H1 (cell line): ENCODE data around the gene LRRC46. TPM values are rescaled to one million over a fixed set of nuclear protein-coding genes. Genes with fewer than 3 reads are reported as not detected.

Experiments used
- CTCF ChIA-PET: fragments of 300-600 bp; sonication (Branson Sonifier 250); formaldehyde crosslinking; loops from one replicate; lab custom pipeline; 2021; ENCODE audit not compliant: partially characterized antibody; lab: Charles Lee
- POLR2A ChIA-PET: fragments of 300-600 bp; sonication (Branson Sonifier 250); formaldehyde crosslinking; loops from one replicate; lab custom pipeline; 2021; ENCODE audit warnings: inconsistent platforms; ENCODE audit not compliant: partially characterized antibody; lab: Charles Lee
- DNase-seq, 2 experiments: peaks; one replicate each; pipeline versions ENCODE4 v3.0.0 to v3.0.0-alpha.2; 2010 to 2022; ENCODE audit warnings: low spot score in 2 of 2, low read depth in 1 of 2, mixed read lengths in 1 of 2
- FAIRE-seq: peaks from 2 replicates; lab custom pipeline; 2011; peaks lifted over from hg19 to GRCh38; lab: Jason Lieb, UNC
- H2AFZ ChIP-seq: 2 replicates; pipeline ENCODE4 v1.8.1; 2012; ENCODE audit warnings: low read length, inconsistent platforms
- H2AK5ac ChIP-seq: 2 replicates; pipeline ENCODE4 v1.6.1; 2013; ENCODE audit warnings: low read depth, low read length
- H2BK120ac ChIP-seq: replicated peaks from 2 replicates; pipeline ENCODE3; 2013; ENCODE audit warnings: low read depth, low read length, inconsistent platforms
- H2BK12ac ChIP-seq: 2 replicates; pipeline ENCODE4 v1.6.1; 2013; ENCODE audit warnings: low read depth, low read length
- H2BK15ac ChIP-seq: 2 replicates; pipeline ENCODE4 v1.6.1; 2013; ENCODE audit warnings: low read length
- H2BK20ac ChIP-seq: 2 replicates; pipeline ENCODE4 v1.6.1; 2013; ENCODE audit warnings: low read length
- H2BK5ac ChIP-seq: 2 replicates; pipeline ENCODE4 v1.6.1; 2013; ENCODE audit warnings: low read depth, low read length
- H3K14ac ChIP-seq: 2 replicates; pipeline ENCODE4 v1.6.1; 2013; ENCODE audit warnings: inconsistent platforms; ENCODE audit not compliant: insufficient read length
- H3K18ac ChIP-seq: 2 replicates; pipeline ENCODE4 v1.6.1; 2013; ENCODE audit warnings: low read length; ENCODE audit errors: extremely low read depth
- H3K23ac ChIP-seq: 2 replicates; pipeline ENCODE4 v1.6.1; 2013; ENCODE audit warnings: inconsistent platforms; ENCODE audit not compliant: insufficient read length
- H3K23me2 ChIP-seq: 2 replicates; pipeline ENCODE4 v1.6.1; 2013; ENCODE audit warnings: low read depth, low read length
- H3K27ac ChIP-seq: 2 replicates; pipeline ENCODE4 v1.6.1; 2011; ENCODE audit warnings: low read depth, low read length, inconsistent platforms
- H3K27me3 ChIP-seq, 4 experiments: replicated peaks in 1 of 4; 1 replicate in 1 of 4; 2 replicates in 3 of 4; pipeline versions ENCODE4 v1.6.1 to v1.8.1; 2011 to 2013; ENCODE audit warnings: low read length in 3 of 4, mild to moderate bottlenecking in 3 of 4, inconsistent platforms in 2 of 4, mixed read lengths in 2 of 4, moderate library complexity in 1 of 4; ENCODE audit not compliant: control insufficient read depth in 3 of 4, insufficient read depth in 3 of 4; ENCODE audit errors: extremely low read depth in 1 of 4
- H3K36me3 ChIP-seq, 4 experiments: 2 replicates each; pipeline versions ENCODE4 v1.6.1 to v1.8.1; 2011 to 2013; ENCODE audit warnings: mild to moderate bottlenecking in 4 of 4, low read length in 3 of 4, moderate library complexity in 2 of 4, control low read depth in 1 of 4, inconsistent platforms in 1 of 4; ENCODE audit not compliant: insufficient read depth in 4 of 4, control insufficient read depth in 2 of 4
- H3K4ac ChIP-seq: replicated peaks from 2 replicates; pipeline ENCODE3; 2013; ENCODE audit warnings: low read length, low read depth, mixed read lengths, inconsistent platforms; ENCODE audit not compliant: insufficient read length
- H3K4me1 ChIP-seq, 4 experiments: replicated peaks in 1 of 4; 1 replicate in 1 of 4; 2 replicates in 3 of 4; pipeline versions ENCODE4 v1.6.1 to v1.8.1; 2011 to 2013; ENCODE audit warnings: low read length in 3 of 4, inconsistent platforms in 2 of 4, mixed read lengths in 1 of 4; ENCODE audit not compliant: insufficient read depth in 4 of 4, control insufficient read depth in 3 of 4
- H3K4me2 ChIP-seq, 2 experiments: 2 replicates each; pipeline versions ENCODE4 v1.6.1 to v1.8.1; 2011 to 2013; ENCODE audit warnings: low read depth in 2 of 2, low read length in 2 of 2, control low read depth in 1 of 2, inconsistent platforms in 1 of 2, mild to moderate bottlenecking in 1 of 2; ENCODE audit not compliant: insufficient read depth in 1 of 2
- H3K4me3 ChIP-seq, 4 experiments: fragments of 200-600, 300-600 bp in 1 of 4; sonication (generic), shearing (Covaris generic), sonication (Bioruptor Twin) in 1 of 4; 2 replicates each; pipeline versions ENCODE4 v1.5.1 to v1.8.1; 2011 to 2016; ENCODE audit warnings: low read length in 4 of 4, low read depth in 3 of 4, control low read depth in 2 of 4, inconsistent platforms in 2 of 4, mild to moderate bottlenecking in 2 of 4, mixed read lengths in 1 of 4, moderate library complexity in 1 of 4; ENCODE audit not compliant: insufficient read depth in 2 of 4; ENCODE audit errors: extremely low read depth in 1 of 4
- H3K56ac ChIP-seq: replicated peaks from 2 replicates; pipeline ENCODE3; 2013; ENCODE audit warnings: low read depth, mild to moderate bottlenecking, mixed read lengths, low read length, inconsistent platforms; ENCODE audit not compliant: insufficient read length
- H3K79me1 ChIP-seq: 2 replicates; pipeline ENCODE4 v1.6.1; 2013; ENCODE audit warnings: low read depth, low read length, control low read depth
- H3K79me2 ChIP-seq, 2 experiments: 2 replicates each; pipeline versions ENCODE4 v1.6.1 to v1.8.1; 2012 to 2013; ENCODE audit warnings: low read length in 2 of 2, mild to moderate bottlenecking in 2 of 2, inconsistent platforms in 1 of 2; ENCODE audit not compliant: insufficient read depth in 2 of 2, control insufficient read depth in 1 of 2
- H3K9ac ChIP-seq, 4 experiments: replicated peaks in 1 of 4; 1 replicate in 1 of 4; 2 replicates in 3 of 4; pipeline versions ENCODE4 v1.6.1 to v1.8.1; 2011 to 2013; ENCODE audit warnings: low read depth in 3 of 4, low read length in 3 of 4, control low read depth in 2 of 4, mild to moderate bottlenecking in 2 of 4, moderate library complexity in 2 of 4, inconsistent platforms in 1 of 4; ENCODE audit errors: extremely low read depth in 1 of 4
- H3K9me3 ChIP-seq, 2 experiments: 2 replicates each; pipeline versions ENCODE4 v1.6.1 to v1.8.1; 2012 to 2013; ENCODE audit warnings: mild to moderate bottlenecking in 2 of 2, moderate library complexity in 2 of 2, control low read depth in 1 of 2, inconsistent platforms in 1 of 2, low read depth in 1 of 2, low read length in 1 of 2, mixed read lengths in 1 of 2; ENCODE audit not compliant: insufficient read depth in 2 of 2
- H4K20me1 ChIP-seq, 2 experiments: replicated peaks in 1 of 2; 2 replicates each; pipeline versions ENCODE3 to v1.8.1; 2011 to 2013; ENCODE audit warnings: inconsistent platforms in 2 of 2, low read length in 2 of 2, mild to moderate bottlenecking in 1 of 2; ENCODE audit not compliant: insufficient read depth in 2 of 2, control insufficient read depth in 1 of 2
- H4K5ac ChIP-seq: 2 replicates; pipeline ENCODE4 v1.6.1; 2013; ENCODE audit warnings: low read length, low read depth, mixed read lengths, inconsistent platforms; ENCODE audit not compliant: insufficient read length
- H4K8ac ChIP-seq: 2 replicates; pipeline ENCODE4 v1.8.0; 2013; ENCODE audit warnings: mild to moderate bottlenecking, moderate library complexity, low read length, inconsistent platforms; ENCODE audit not compliant: insufficient read depth; ENCODE audit errors: extremely low read depth
- H4K91ac ChIP-seq: replicated peaks from 2 replicates; pipeline ENCODE3; 2013; ENCODE audit warnings: low read length, mixed read lengths, inconsistent platforms; ENCODE audit not compliant: insufficient read length
- CREB1 ChIP-seq: IDR thresholded peaks from 2 replicates; pipeline ENCODE4 v1.6.1; 2012; ENCODE audit warnings: inconsistent platforms
- EP300 ChIP-seq, 2 experiments: IDR thresholded peaks; 1 replicate in 1 of 2; 2 replicates in 1 of 2; pipeline ENCODE4 v1.6.1; 2011 to 2012; ENCODE audit warnings: low read depth in 2 of 2, low read length in 2 of 2, mild to moderate bottlenecking in 2 of 2, borderline replicate concordance in 1 of 2, inconsistent platforms in 1 of 2, moderate library complexity in 1 of 2
- FOSL1 ChIP-seq: IDR thresholded peaks from 2 replicates; pipeline ENCODE4 v1.6.1; 2011; ENCODE audit warnings: mild to moderate bottlenecking, low read depth, low read length, moderate library complexity; ENCODE audit not compliant: insufficient read depth
- JUND ChIP-seq: IDR thresholded peaks from 2 replicates; pipeline ENCODE4 v1.6.1; 2011; ENCODE audit warnings: mild to moderate bottlenecking, improper control_type of control experiment, low read length
- MAFK ChIP-seq: IDR thresholded peaks from 2 replicates; pipeline ENCODE4 v1.6.1; 2012; ENCODE audit warnings: low read depth, mild to moderate bottlenecking, improper control_type of control experiment, low read length
- RBBP5 ChIP-seq: IDR thresholded peaks from 2 replicates; pipeline ENCODE4 v1.7.1; 2012; ENCODE audit warnings: low read depth, mild to moderate bottlenecking, inconsistent platforms, low read length, moderate library complexity, borderline replicate concordance
- RXRA ChIP-seq: IDR thresholded peaks from 2 replicates; pipeline ENCODE4 v1.6.1; 2011; ENCODE audit warnings: low read depth, mild to moderate bottlenecking, low read length, moderate library complexity; ENCODE audit not compliant: insufficient read depth
- SRF ChIP-seq: IDR thresholded peaks from 2 replicates; pipeline ENCODE4 v1.6.1; 2011; ENCODE audit warnings: mild to moderate bottlenecking, low read depth, low read length, moderate library complexity
- TEAD4 ChIP-seq: IDR thresholded peaks from 2 replicates; pipeline ENCODE4 v1.6.1; 2012; ENCODE audit warnings: low read depth, low read length, inconsistent platforms, mixed read lengths
- ZNF274 ChIP-seq: IDR thresholded peaks from 2 replicates; pipeline ENCODE4 v1.7.0; 2012; ENCODE audit warnings: low read length, borderline replicate concordance; ENCODE audit errors: extremely low read depth
- WGBS, 2 experiments: shearing (Covaris generic) in 1 of 2; methylation state at CpG; one replicate each; pipeline versions ENCODE4 v1.1.6 to v1.1.7; 2013 to 2015; ENCODE audit warnings: low lambda C conversion rate in 2 of 2, mixed read lengths in 2 of 2, inconsistent platforms in 1 of 2, low coverage in 1 of 2, missing lambda C conversion rate in 1 of 2; ENCODE audit not compliant: insufficient replicate concordance in 2 of 2, insufficient coverage in 1 of 2, insufficient read length in 1 of 2; ENCODE audit errors: extremely low coverage in 1 of 2, missing lambda C conversion rate in 1 of 2; 5-methylcytosine and 5-hydroxymethylcytosine counted together
- polyA plus RNA-seq, 7 experiments: library from polyadenylated mRNA; depleted of rRNA in 3 of 7; stranded (reverse) in 5 of 7; unstranded in 2 of 7; fragments of >200 nt in 5 of 7; fragments of 200-250 nt in 2 of 7; gene quantifications; 1 replicate in 5 of 7; 2 replicates in 1 of 7; 4 replicates in 1 of 7; pipeline versions ENCODE4 v1.2.1 to v1.2.3, GENCODE V29; 2011 to 2013; ENCODE audit warnings: missing spikeins in 2 of 7, mixed read lengths in 2 of 7
- total RNA-seq: library from RNA; stranded (reverse); fragmentation: NEBNext Ultra II Directional; extraction: Animal tissue kit (Norgen Biotek cat#: 25700); gene quantifications from 2 replicates; pipeline ENCODE4 v1.2.1, GENCODE V29; 2021
- TF ChIP-seq, protein P1 (sequence below): IDR thresholded peaks from 2 replicates; pipeline ENCODE4 v1.6.1; 2012; ENCODE audit warnings: inconsistent platforms

LRRC46 gene
- total and polyA plus RNA-seq, 2 of the 8 experiments (the other 6 are each of a cell fraction or from before 2014, with no cell fraction given): 0.18 TPM; not detected in 1

DNA sequence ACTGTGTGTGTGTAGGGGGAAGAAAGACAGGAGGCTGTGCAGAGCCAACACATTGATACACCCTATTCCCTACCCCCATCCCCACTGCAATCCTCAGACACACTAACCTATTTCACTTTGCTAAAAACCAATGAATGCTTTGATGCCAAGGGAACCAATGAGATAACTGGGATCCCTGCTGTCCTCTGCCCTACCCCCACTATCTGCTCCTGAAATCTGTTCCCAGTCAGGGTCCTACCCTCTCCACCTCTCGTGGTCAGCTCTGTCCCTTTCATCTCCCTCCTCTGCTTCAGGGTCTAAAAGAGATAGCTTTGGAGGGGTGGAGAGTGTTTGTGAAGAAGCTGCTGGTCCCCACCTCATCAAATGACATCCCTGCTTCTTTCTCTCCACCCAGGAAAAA, 38.6 kb downstream of the LRRC46 start:
- Histone ChIP-seq H3K9me3 (no peaks in the 10 kb centered on the region), H3K4me2 (peak overlapping the region; percentile 34 to 41; a peak in 3 of 4 replicates), H2BK15ac (no peak overlapping the region), H2AFZ (no peak overlapping the region), H2BK120ac (no peak overlapping the region), H3K27me3 (peaks cover 3 to 25% (median 17%) of the 10 kb centered on the region in 4 experiments; a peak in 5 of 7 replicates), H3K4ac (no peak overlapping the region), H2BK12ac (peak overlapping the region; percentile 30; the same call in 1 of the 2 replicates), H4K20me1 (no peaks in the 10 kb centered on the region), H4K91ac (no peak overlapping the region), H3K4me1 (peaks cover 21 to 36% (median 22%) of the 10 kb centered on the region in 4 experiments), H3K18ac (no peak overlapping the region), H2AK5ac (no peak overlapping the region), H3K56ac (no peak overlapping the region), H3K23me2 (peaks cover 4% of the 10 kb centered on the region; the same call in 1 of the 2 replicates), H3K36me3 (no peaks in the 10 kb centered on the region), H3K27ac (no peak overlapping the region), H3K14ac (no peak overlapping the region), H4K5ac (no peak overlapping the region), H2BK20ac (0 out of 2 replicates have a peak overlapping the region, but pooled peaks have one; percentile 44), H3K4me3 (no peak overlapping the region), H4K8ac (no peak overlapping the region), H3K79me1 (no peaks in the 10 kb centered on the region), H3K79me2 (no peaks in the 10 kb centered on the region), H3K23ac (no peak overlapping the region), H2BK5ac (no peak overlapping the region; the same call in 1 of the 2 replicates), H3K9ac (no peak overlapping the region)
- 46% methylated on average over 1 of the region's 1 CpG; no CpG with 5 or more reads in 1 of the 2 experiments for WGBS, 2 experiments
- ChIA-PET POLR2A (interaction anchor here (1.0 kb wide), 1 partner anchor 22 kb away, joined by 3 read pairs; no protein-coding TSS in a partner anchor), CTCF (interaction anchor here (1.3 to 10.7 kb wide), 3 partner anchors 14 to 80 kb away, joined by 4 to 257 read pairs (median 26); partner anchors contain the start of genes SCRN2 and SP6)
- FAIRE-seq: no peak
- TF ChIP-seq RXRA (no peak), CREB1 (no peak), ZNF274 (no peak), EP300 (IDR thresholded peaks at IDR 0.05; ENCODE audit: borderline replicate concordance in 1 of 2, low read depth in 2 of 2, low read length in 2 of 2) (no peak), FOSL1 (no peak), MAFK (no peak), RBBP5 (no peak), SRF (no peak), TEAD4 (no peak), JUND (no peak)
- TF ChIP-seq, protein P1, sequence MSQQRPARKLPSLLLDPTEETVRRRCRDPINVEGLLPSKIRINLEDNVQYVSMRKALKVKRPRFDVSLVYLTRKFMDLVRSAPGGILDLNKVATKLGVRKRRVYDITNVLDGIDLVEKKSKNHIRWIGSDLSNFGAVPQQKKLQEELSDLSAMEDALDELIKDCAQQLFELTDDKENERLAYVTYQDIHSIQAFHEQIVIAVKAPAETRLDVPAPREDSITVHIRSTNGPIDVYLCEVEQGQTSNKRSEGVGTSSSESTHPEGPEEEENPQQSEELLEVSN: no peak
- no peak for DNase-seq
